Transverse colon (tissue), 4 donors: Measurements from ENCODE around the gene MRPL53. TPM values are rescaled to one million over a fixed set of nuclear protein-coding genes. Genes with fewer than 3 reads are reported as not detected.
"Not testable (repeated sequence)": the region's sequence is repeated elsewhere in the genome, so short reads cannot be mapped to it uniquely, and the experiment has no call there.

Experiments used
- DNase-seq: peaks from one replicate; pipeline ENCODE4 v3.0.0-alpha.2; 2019
- H3K27ac ChIP-seq, 4 donors: fragments of 200-600 bp; sonication (generic); 2 replicates each; pipeline ENCODE4 v1.5.1; 2016 to 2018; ENCODE audit warnings: inconsistent platforms in 4 of 4
- H3K27me3 ChIP-seq: fragments of 200-600 bp; sonication (generic); 2 replicates; pipeline ENCODE4 v1.5.1; 2017; ENCODE audit warnings: inconsistent platforms
- H3K36me3 ChIP-seq, 4 donors: fragments of 200-600 bp; sonication (generic); 2 replicates each; pipeline ENCODE4 v1.5.1; 2017 to 2019; ENCODE audit warnings: inconsistent platforms in 4 of 4
- H3K4me1 ChIP-seq, 4 donors: fragments of 200-600 bp; sonication (generic); 2 replicates each; pipeline ENCODE4 v1.5.1; 2017 to 2020; ENCODE audit warnings: inconsistent platforms in 4 of 4
- H3K4me3 ChIP-seq, 4 donors: fragments of 200-600 bp; sonication (generic); 1 replicate in 1 of 4; 2 replicates in 3 of 4; pipeline versions ENCODE4 v1.5.1 to v1.6.1; 2017 to 2019; ENCODE audit warnings: inconsistent platforms in 4 of 4
- H3K9me3 ChIP-seq, 2 donors: fragments of 200-600 bp; sonication (generic); 2 replicates each; pipeline ENCODE4 v1.5.1; 2017 to 2019; ENCODE audit warnings: inconsistent platforms in 2 of 2
- CTCF ChIP-seq, 5 experiments: fragments of 200-600 bp in 3 of 5; fragments of 450-650 bp in 2 of 5; sonication (generic) in 3 of 5; IDR thresholded peaks; 1 replicate in 2 of 5; 2 replicates in 3 of 5; pipeline ENCODE4 v1.5.1; 2016 to 2017; ENCODE audit warnings: antibody characterized with exemption in 5 of 5, inconsistent platforms in 3 of 5, mild to moderate bottlenecking in 2 of 5, moderate library complexity in 1 of 5
- EP300 ChIP-seq: sonication (generic); formaldehyde crosslinking; IDR thresholded peaks from one replicate; pipeline ENCODE4 v1.6.1; 2017; ENCODE audit warnings: antibody characterized with exemption, low read depth
- POLR2A ChIP-seq: fragments of 450-650 bp; IDR thresholded peaks from one replicate; pipeline ENCODE4 v1.6.1; 2016; ENCODE audit warnings: antibody characterized with exemption, mild to moderate bottlenecking, moderate library complexity
- POLR2AphosphoS5 ChIP-seq, 3 donors: sonication (generic); formaldehyde crosslinking; IDR thresholded peaks; one replicate each; pipeline ENCODE4 v1.6.1; 2016; ENCODE audit warnings: antibody characterized with exemption in 3 of 3
- WGBS, 2 donors: methylation state at CpG; one replicate each; pipeline ENCODE4 v1.1.5; 2018; ENCODE audit warnings: low coverage in 1 of 2; 5-methylcytosine and 5-hydroxymethylcytosine counted together
- in situ Hi-C, 4 donors: fragments of 200-750 bp; cut with MboI; loops; one replicate each; pipeline versions ENCODE4 v1.15.0 to v1.15.1; 2017; ENCODE audit warnings: low sequenced_read_pairs in 3 of 4, low pct_ligation_motif_present in 1 of 4, low pct_unique_long_range_greater_than_20kb in 1 of 4
- intact Hi-C: fragments of 100-400 bp; cut with DNase I; formaldehyde crosslinking; loops from one replicate; pipeline ENCODE4 v1.15.1; 2023; ENCODE audit warnings: low total_unique reads
- total RNA-seq, 4 donors: library from RNA; depleted of rRNA; stranded (reverse); fragments of >200 nt; gene quantifications; one replicate each; pipeline ENCODE4 v1.1.0, GENCODE V29; 2016

The MRPL53 gene
- total RNA-seq, 4 donors from 2014 or later = 23.2 to 170 (median 26.3) TPM

- intact Hi-C loops = no loop called here
- Histone ChIP-seq H3K27ac (no peak overlapping the region), H3K9me3 (no peaks in the 10 kb centered on the region), H3K4me3 (no peak overlapping the region), H3K27me3 (no peaks in the 10 kb centered on the region), H3K36me3 (no peaks in the 10 kb centered on the region), H3K4me1 (peaks cover 13 to 28% (median 24%) of the 10 kb centered on the region in 4 donors)
- TF ChIP-seq POLR2A = no peak
- TF ChIP-seq EP300 = no peak
- no peak for TF ChIP-seq POLR2AphosphoS5 (IDR thresholded peaks at IDR 0.05)
- no peak for TF ChIP-seq CTCF (IDR thresholded peaks at IDR 0.05)
- whole genome bisulfite sequencing, 2 donors = 87% methylated on average over 15 of the region's 20 CpGs; no CpG with 5 or more reads in 1 of the 2 donors
- no peak for DNase-seq
- in situ Hi-C loops = no loop called here
Measured at GRCh38 chr2:74462054-74462785, 10.3 kb downstream of the MRPL53 start.

DNA sequence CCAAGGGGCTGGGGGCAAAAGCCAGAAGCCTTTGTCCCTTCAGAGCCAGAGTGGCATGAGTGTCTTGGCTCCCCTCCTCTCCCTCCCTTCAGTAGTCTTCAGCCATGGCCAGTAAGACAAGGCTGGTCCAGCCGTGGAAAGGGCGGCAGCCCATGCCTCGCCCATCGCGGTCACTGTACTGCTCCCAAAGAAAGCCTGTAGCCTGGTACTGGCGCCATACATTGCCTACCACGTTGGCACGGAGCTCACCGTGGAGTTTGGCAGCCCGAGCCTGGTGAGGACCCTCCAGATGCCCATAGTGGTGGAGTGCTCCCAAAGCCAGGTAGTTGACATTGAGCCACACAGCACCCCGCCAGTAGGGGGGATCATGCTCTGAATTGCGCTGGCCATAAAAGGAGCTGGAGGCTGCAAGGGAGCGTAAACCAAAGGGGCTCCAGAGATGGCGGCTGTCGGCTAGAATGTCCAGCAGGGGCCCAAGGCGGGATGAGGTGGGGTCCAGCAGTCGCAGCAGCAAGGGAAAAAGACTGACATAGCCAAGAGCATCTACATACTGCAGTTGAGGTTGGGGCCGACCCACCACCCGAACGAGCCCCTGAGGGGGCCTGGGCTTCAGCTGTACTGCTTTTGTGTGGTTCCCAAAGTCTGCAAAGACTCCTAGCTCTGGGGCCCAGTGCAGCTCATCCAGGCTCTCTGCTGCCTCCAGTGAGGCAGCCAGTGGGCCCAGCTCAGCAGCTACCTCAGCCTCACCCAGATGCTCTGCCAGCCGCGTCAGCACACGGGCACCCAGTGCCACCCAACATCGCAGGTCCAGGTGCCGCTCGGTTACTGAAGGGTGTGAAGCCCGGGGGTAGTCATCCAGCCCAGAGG is 11.1 kb downstream of the MRPL53 start:
- WGBS, 2 donors = 89 to 100% methylated on average over 8 to 24 of the region's 27 CpGs
- Histone ChIP-seq H3K27ac (no peak overlapping the region), H3K9me3 (no peaks in the 10 kb centered on the region), H3K27me3 (no peaks in the 10 kb centered on the region), H3K4me3 (no peak overlapping the region), H3K4me1 (peaks cover 21 to 36% (median 30%) of the 10 kb centered on the region in 4 donors), H3K36me3 (no peaks in the 10 kb centered on the region)
- in situ Hi-C loops = no loop called here
- intact Hi-C loops = no loop called here
- TF ChIP-seq CTCF (IDR thresholded peaks at IDR 0.05) (no peak), POLR2A (no peak), EP300 (no peak)
- DNase-seq = no peak

GRCh38 chr2:74460187-74460586 is 12.3 kb downstream of the MRPL53 start:
- 72% methylated on average over 10 of the region's 10 CpGs; no CpG with 5 or more reads in 1 of the 2 donors for WGBS, 2 donors
- DNase-seq, in situ Hi-C loops, H3K27ac ChIP-seq, H3K36me3 ChIP-seq, H3K9me3 ChIP-seq, H3K27me3 ChIP-seq, intact Hi-C loops, H3K4me3 ChIP-seq: not testable (repeated sequence)
- H3K4me1 ChIP-seq = peaks cover 30 to 42% (median 35%) of the 10 kb centered on the region in 4 donors

GRCh38 chr2:74459503-74460118 is 12.9 kb downstream of the MRPL53 start:
- DNase-seq, H3K27ac ChIP-seq, in situ Hi-C loops, H3K36me3 ChIP-seq, H3K27me3 ChIP-seq, intact Hi-C loops, H3K9me3 ChIP-seq, H3K4me3 ChIP-seq: not testable (repeated sequence)
- WGBS, 2 donors = 72 to 92% methylated on average over 5 to 13 of the region's 13 CpGs
- peaks cover 29 to 42% (median 35%) of the 10 kb centered on the region in 4 donors for H3K4me1 ChIP-seq

GRCh38 chr2:74458938-74459363 is 13.5 kb downstream of the MRPL53 start:
- H3K36me3 ChIP-seq = no peaks in the 10 kb centered on the region
- in situ Hi-C loops (no loop called here), intact Hi-C loops (no loop called here)
- H3K9me3 ChIP-seq = no peaks in the 10 kb centered on the region
- no peaks in the 10 kb centered on the region for H3K27me3 ChIP-seq
- 1% methylated on average over 10 of the region's 10 CpGs; no CpG with 5 or more reads in 1 of the 2 donors for WGBS, 2 donors
- peak overlapping the region; percentile 84 to 99 (median 92) for H3K27ac ChIP-seq
- peaks cover 22 to 35% (median 29%) of the 10 kb centered on the region in 4 donors for H3K4me1 ChIP-seq
- DNase-seq = no peak
- H3K4me3 ChIP-seq = peak overlapping the region; percentile 58 to 77 (median 62)
- TF ChIP-seq CTCF (IDR thresholded peaks at IDR 0.05) (no peak), EP300 (no peak), POLR2A (no peak), POLR2AphosphoS5 (IDR thresholded peaks at IDR 0.05) (no peak)
